ENCODE results near the gene C4orf50.
"Not testable (repeated sequence)": the region's sequence is repeated elsewhere in the genome, so short reads cannot be mapped to it uniquely, and the experiment has no call there.

C4orf50 gene

DNA sequence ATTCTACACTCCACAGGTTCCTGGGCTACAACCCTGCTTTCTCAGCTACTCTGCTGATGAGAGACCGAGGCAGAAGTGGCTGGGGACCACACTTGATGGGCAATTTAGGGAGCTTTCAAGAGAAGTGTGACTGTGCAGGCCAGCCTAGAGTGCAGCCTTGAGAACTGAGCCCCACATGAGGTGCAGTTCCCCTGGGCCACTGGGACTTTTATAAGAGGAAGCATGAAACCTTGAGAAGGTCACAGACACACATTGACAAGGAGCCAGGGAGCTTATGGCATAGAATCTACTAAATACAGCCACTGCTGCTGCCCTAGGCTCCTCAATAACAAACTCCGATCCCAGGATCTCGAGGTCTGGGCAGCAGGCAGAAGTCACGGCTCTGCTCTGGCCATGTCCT, 13.1 kb downstream of the C4orf50 start:
- Histone ChIP-seq H3K27me3 (ENCODE audit: insufficient read depth, low read length, poor library complexity, severe bottlenecking) (no peaks in the 10 kb centered on the region), H3K79me2 (ENCODE audit: insufficient read depth, low read length) (no peaks in the 10 kb centered on the region), H3K4me1 (ENCODE audit: insufficient read depth, low read length, poor library complexity, severe bottlenecking) (no peaks in the 10 kb centered on the region), H3K9ac (ENCODE audit: low read depth, low read length, poor library complexity, severe bottlenecking) (no peak overlapping the region), H3K4me3 (ENCODE audit: low read length, poor library complexity, severe bottlenecking) (no peak overlapping the region), H3F3A (ENCODE audit: low read depth) (no peaks in the 10 kb centered on the region), H3K36me3 (ENCODE audit: insufficient read depth, low read length) (no peaks in the 10 kb centered on the region), H3K9me3 (ENCODE audit: insufficient read depth, low read depth, low read length) (no peaks in the 10 kb centered on the region), H2AFZ (ENCODE audit: low read length) (no peak overlapping the region), H3K4me2 (ENCODE audit: low read depth, low read length, poor library complexity, severe bottlenecking) (no peak overlapping the region), H4K20me1 (ENCODE audit: insufficient read depth, low read length, poor library complexity, severe bottlenecking) (no peaks in the 10 kb centered on the region), H3K9me2 (replicated peaks; ENCODE audit: low read depth, low read length) (no peaks in the 10 kb centered on the region)
- TF ChIP-seq, protein P1, sequence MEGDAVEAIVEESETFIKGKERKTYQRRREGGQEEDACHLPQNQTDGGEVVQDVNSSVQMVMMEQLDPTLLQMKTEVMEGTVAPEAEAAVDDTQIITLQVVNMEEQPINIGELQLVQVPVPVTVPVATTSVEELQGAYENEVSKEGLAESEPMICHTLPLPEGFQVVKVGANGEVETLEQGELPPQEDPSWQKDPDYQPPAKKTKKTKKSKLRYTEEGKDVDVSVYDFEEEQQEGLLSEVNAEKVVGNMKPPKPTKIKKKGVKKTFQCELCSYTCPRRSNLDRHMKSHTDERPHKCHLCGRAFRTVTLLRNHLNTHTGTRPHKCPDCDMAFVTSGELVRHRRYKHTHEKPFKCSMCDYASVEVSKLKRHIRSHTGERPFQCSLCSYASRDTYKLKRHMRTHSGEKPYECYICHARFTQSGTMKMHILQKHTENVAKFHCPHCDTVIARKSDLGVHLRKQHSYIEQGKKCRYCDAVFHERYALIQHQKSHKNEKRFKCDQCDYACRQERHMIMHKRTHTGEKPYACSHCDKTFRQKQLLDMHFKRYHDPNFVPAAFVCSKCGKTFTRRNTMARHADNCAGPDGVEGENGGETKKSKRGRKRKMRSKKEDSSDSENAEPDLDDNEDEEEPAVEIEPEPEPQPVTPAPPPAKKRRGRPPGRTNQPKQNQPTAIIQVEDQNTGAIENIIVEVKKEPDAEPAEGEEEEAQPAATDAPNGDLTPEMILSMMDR (conservative IDR thresholded peaks at IDR 0.05; ENCODE audit: low read length) = no peak
- TF ChIP-seq EZH2phosphoT487 (IDR thresholded peaks at IDR 0.05; ENCODE audit: borderline replicate concordance) = no peak

DNA sequence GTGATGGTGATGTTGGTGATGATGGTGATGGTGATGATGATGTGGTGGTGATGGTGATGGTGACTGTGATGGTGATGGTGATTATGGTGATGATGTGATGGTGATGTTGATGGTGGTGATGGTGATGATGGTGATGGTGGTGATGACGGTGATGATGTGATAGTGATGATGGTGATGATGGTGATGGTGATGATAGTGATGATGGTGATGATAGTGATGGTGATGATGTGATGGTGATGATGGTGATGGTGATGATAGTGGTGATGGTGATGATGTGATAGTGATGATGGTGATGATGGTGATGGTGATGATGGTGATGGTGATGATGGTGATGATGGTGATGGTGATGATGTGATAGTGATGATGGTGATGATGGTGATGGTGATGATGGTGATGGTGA, 14.7 kb downstream of the C4orf50 start:
- H2AFZ ChIP-seq (ENCODE audit: low read length); H3K27me3 ChIP-seq (ENCODE audit: insufficient read depth, low read length, poor library complexity, severe bottlenecking); H3K9me2 ChIP-seq (replicated peaks; ENCODE audit: low read depth, low read length); H3K4me1 ChIP-seq (ENCODE audit: insufficient read depth, low read length, poor library complexity, severe bottlenecking); H3K4me2 ChIP-seq (ENCODE audit: low read depth, low read length, poor library complexity, severe bottlenecking); H3K9ac ChIP-seq (ENCODE audit: low read depth, low read length, poor library complexity, severe bottlenecking); H3F3A ChIP-seq (ENCODE audit: low read depth); H4K20me1 ChIP-seq (ENCODE audit: insufficient read depth, low read length, poor library complexity, severe bottlenecking); H3K79me2 ChIP-seq (ENCODE audit: insufficient read depth, low read length); H3K36me3 ChIP-seq (ENCODE audit: insufficient read depth, low read length); H3K4me3 ChIP-seq (ENCODE audit: low read length, poor library complexity, severe bottlenecking); H3K9me3 ChIP-seq (ENCODE audit: insufficient read depth, low read depth, low read length): not testable (repeated sequence)

DNA sequence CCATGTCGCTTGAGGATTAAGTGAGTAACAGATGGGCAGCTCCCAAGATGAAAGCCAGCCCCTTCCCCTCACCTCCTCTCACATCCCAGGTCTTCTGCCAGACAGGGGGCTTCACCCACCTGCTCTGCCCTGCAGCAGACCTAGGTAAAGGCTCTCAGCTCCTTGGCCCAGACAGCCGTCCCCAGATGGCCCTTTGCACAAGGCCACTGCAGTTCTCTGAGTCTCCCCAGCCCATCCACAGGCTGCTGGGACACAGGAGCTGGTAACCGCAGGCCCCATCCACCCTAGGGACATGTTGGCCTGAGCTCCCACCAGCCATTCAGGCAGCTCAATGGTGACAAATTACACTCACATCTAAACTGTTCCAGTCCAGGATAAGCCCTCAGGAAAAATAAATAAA, 15.3 kb downstream of the C4orf50 start:
- H3K9ac ChIP-seq (ENCODE audit: low read depth, low read length, poor library complexity, severe bottlenecking) = no peak overlapping the region
- no peak overlapping the region for H3K4me3 ChIP-seq (ENCODE audit: low read length, poor library complexity, severe bottlenecking)
- no peak for TF ChIP-seq EZH2phosphoT487 (IDR thresholded peaks at IDR 0.05; ENCODE audit: borderline replicate concordance)
- TF ChIP-seq, protein P1 (conservative IDR thresholded peaks at IDR 0.05; ENCODE audit: low read length) = no peak
- no peaks in the 10 kb centered on the region for H3K9me3 ChIP-seq (ENCODE audit: insufficient read depth, low read depth, low read length)
- no peaks in the 10 kb centered on the region for H3K4me1 ChIP-seq (ENCODE audit: insufficient read depth, low read length, poor library complexity, severe bottlenecking)
- H3K4me2 ChIP-seq (ENCODE audit: low read depth, low read length, poor library complexity, severe bottlenecking) = no peak overlapping the region
- no peaks in the 10 kb centered on the region for H4K20me1 ChIP-seq (ENCODE audit: insufficient read depth, low read length, poor library complexity, severe bottlenecking)
- no peaks in the 10 kb centered on the region for H3F3A ChIP-seq (ENCODE audit: low read depth)
- H3K9me2 ChIP-seq (replicated peaks; ENCODE audit: low read depth, low read length) = no peaks in the 10 kb centered on the region
- H3K36me3 ChIP-seq (ENCODE audit: insufficient read depth, low read length) = no peaks in the 10 kb centered on the region
- no peak overlapping the region for H2AFZ ChIP-seq (ENCODE audit: low read length)
- H3K79me2 ChIP-seq (ENCODE audit: insufficient read depth, low read length) = no peaks in the 10 kb centered on the region
- no peaks in the 10 kb centered on the region for H3K27me3 ChIP-seq (ENCODE audit: insufficient read depth, low read length, poor library complexity, severe bottlenecking)

DNA sequence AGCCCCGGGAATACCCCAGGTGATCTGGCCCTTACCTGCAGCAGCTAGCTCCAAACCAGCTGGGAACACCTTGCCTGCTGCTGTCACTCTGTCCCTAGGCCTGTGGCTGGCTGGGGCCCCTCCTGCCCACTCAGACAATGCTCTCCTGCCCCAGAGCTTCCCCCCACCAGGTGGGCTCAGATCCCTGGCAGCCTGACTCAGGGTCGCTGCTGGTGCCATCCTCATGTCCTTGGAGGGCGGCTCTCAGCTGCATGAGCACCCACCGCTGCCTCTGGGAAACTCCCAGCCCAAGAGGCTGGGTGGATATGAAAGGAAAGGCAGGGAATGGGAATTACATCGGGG, 15.8 kb downstream of the C4orf50 start:
- Histone ChIP-seq H3F3A (ENCODE audit: low read depth) (no peaks in the 10 kb centered on the region), H3K4me3 (ENCODE audit: low read length, poor library complexity, severe bottlenecking) (no peak overlapping the region), H3K4me2 (ENCODE audit: low read depth, low read length, poor library complexity, severe bottlenecking) (no peak overlapping the region), H3K36me3 (ENCODE audit: insufficient read depth, low read length) (no peaks in the 10 kb centered on the region), H3K27me3 (ENCODE audit: insufficient read depth, low read length, poor library complexity, severe bottlenecking) (no peaks in the 10 kb centered on the region), H2AFZ (ENCODE audit: low read length) (no peak overlapping the region), H3K9ac (ENCODE audit: low read depth, low read length, poor library complexity, severe bottlenecking) (no peak overlapping the region), H4K20me1 (ENCODE audit: insufficient read depth, low read length, poor library complexity, severe bottlenecking) (no peaks in the 10 kb centered on the region), H3K9me3 (ENCODE audit: insufficient read depth, low read depth, low read length) (no peaks in the 10 kb centered on the region), H3K79me2 (ENCODE audit: insufficient read depth, low read length) (no peaks in the 10 kb centered on the region), H3K9me2 (replicated peaks; ENCODE audit: low read depth, low read length) (no peaks in the 10 kb centered on the region), H3K4me1 (ENCODE audit: insufficient read depth, low read length, poor library complexity, severe bottlenecking) (no peaks in the 10 kb centered on the region)
- TF ChIP-seq, protein P1 (conservative IDR thresholded peaks at IDR 0.05; ENCODE audit: low read length) = no peak
- no peak for TF ChIP-seq EZH2phosphoT487 (IDR thresholded peaks at IDR 0.05; ENCODE audit: borderline replicate concordance)

All from Loucy (cell line).